GM12874 (cell line): ENCODE results near the gene OR2B6.

Source experiments
- CTCF ChIP-seq: IDR thresholded peaks from 2 replicates; pipeline ENCODE4 v1.5.1; 2011; ENCODE audit warnings: low read depth, mild to moderate bottlenecking, control low read depth, low read length, moderate library complexity; ENCODE audit not compliant: insufficient read depth

OR2B6 gene

DNA sequence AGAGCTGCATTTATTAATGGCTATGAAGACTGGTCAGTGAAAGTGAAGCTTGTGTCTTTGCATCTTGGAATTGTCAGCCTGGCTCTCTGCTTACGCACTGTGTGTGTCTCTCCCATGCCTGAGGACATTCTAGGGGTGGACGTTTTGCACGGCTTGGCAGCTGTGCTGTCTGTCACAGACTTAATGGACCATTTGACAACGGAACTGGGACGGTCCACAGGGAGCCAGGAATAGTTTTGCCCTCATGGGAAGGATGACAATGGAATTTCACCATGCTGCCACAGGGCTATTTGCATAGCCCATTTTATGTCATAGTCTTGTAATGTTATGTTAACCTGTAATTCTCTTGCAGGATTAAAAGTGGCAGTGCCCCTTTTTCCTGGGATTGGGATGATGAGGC is 44.7 kb downstream of the OR2B6 start:
- no peak for TF ChIP-seq CTCF

- TF ChIP-seq CTCF, result no peak
Observed at GRCh38 chr6:28002161-28002560, 45.1 kb downstream of the OR2B6 start.

- no peak for TF ChIP-seq CTCF
Observed at GRCh38 chr6:28003059-28003458, 46.0 kb downstream of the OR2B6 start.

- TF ChIP-seq CTCF, result no peak
Observed at GRCh38 chr6:28003661-28004060, 46.6 kb downstream of the OR2B6 start.

DNA sequence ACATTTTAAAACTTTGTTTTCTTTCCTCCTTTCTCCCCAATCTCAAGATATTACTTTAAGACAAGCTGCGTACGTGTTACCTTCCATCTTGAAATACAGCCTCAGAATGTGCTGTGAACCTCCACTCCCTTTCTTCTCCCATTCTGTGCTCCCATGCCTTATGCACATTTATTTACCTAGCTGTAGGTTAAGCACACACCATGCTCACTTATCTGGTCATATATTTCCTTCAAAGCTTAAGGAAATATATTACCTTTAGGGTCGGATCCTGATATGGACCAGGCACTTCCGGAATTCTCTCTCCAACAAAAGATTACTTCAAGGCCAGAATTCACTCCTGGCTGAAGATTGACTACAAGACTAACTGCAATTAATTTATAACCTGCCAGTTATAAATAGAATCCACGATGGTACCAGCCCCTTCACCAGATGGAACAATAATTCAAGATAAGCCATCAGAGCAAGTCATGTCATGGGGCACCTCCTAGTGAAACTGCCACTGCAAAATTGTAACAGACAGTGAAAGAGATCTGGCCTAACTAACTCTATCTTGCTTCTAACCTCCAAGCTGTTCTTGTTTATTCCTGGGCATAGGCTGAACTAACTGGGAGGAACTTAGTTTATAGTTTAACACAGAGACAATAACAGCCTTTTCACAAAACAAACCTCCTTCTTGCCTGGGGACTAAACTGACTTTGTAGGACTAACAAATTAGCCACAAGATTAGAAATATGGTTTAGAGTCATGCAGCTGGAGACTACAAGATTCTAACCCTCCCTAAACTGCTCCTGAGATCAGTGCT is 47.5 kb downstream of the OR2B6 start:
- no peak for TF ChIP-seq CTCF

DNA sequence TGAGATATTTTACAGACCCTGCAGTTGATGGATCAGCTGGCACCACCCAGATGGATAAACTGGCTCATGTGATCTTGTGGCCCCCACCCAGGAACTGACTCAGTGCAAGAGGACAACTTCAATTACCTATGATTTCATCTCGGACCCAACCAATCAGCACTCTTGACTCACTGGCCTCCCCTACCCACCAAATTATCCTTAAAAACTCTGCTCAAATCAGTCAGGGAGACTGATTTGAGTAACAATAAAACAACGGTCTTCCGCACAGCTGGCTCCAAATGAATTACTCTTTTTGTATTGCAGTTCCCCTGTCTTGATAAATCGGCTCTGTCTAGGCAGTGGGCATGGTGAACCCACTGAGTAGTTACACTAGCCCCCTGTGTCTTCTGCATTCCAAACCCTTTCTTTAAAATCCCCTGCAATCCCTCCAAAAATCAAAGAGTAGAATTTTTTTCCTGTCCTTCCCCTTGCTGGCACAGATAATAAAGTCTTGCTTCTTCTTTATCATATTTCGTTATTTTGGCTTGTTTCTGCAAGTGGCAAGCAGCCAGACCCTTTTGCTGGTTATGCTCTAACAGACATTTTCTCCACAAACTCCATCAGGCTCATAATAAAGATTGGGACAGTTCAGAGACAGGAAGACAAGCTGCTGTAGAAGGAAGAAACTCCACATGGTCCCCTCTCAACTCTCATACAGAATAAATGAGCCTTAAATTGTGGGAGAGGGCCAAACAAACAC is 48.3 kb downstream of the OR2B6 start:
- no peak for TF ChIP-seq CTCF

DNA sequence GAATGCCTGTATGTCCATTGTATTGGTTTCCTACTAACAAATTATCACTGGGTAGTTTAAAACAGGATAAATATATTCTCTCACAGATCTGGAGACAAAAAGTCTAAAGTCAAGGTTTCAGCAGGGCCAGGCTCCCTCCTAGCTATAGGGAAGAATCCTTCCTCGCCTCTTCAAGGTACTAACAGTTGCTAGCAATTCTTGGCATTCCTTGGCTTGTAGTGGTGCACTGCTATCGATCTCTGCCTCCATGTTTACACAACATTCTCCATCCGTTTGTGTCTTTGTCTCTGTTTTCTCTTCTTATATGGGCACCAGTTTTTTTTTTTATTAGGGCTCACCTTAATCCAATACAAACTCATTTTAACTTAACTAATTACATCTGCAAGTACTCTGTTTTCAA is 48.9 kb downstream of the OR2B6 start:
- TF ChIP-seq CTCF, result no peak
